ENCODE results near the gene AKAP13. TPM values are rescaled to one million over a fixed set of nuclear protein-coding genes. Genes with fewer than 3 reads are reported as not detected.

The AKAP13 gene
- total and polyA plus RNA-seq, 2 of the 13 experiments (the other 11 are each of a cell fraction or from before 2014, with no cell fraction given): 6.7 to 27.1 TPM

GRCh38 chr15:85443593-85444087 lies 63.2 kb downstream of the AKAP13 start (continued):
- TF ChIP-seq, protein P1, sequence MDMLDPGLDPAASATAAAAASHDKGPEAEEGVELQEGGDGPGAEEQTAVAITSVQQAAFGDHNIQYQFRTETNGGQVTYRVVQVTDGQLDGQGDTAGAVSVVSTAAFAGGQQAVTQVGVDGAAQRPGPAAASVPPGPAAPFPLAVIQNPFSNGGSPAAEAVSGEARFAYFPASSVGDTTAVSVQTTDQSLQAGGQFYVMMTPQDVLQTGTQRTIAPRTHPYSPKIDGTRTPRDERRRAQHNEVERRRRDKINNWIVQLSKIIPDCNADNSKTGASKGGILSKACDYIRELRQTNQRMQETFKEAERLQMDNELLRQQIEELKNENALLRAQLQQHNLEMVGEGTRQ (IDR thresholded peaks at IDR 0.05; ENCODE audit: low read depth, low read length): no peak
- TF ChIP-seq, protein P1 (CRISPR knock-in tag; IDR thresholded peaks at IDR 0.05; ENCODE audit: borderline replicate concordance): no peak
- TF ChIP-seq ZBTB43 (CRISPR knock-in tag; conservative IDR thresholded peaks at IDR 0.05): no peak
- TF ChIP-seq TP53 (CRISPR knock-in tag; conservative IDR thresholded peaks at IDR 0.05): no peak
- no peak for TF ChIP-seq SRSF4 (IDR thresholded peaks at IDR 0.05; ENCODE audit: low read depth, low read length, poor library complexity, severe bottlenecking)
- no peak for TF ChIP-seq ZFP36L1 (CRISPR knock-in tag; IDR thresholded peaks at IDR 0.05)
- 0 out of 2 replicates have a peak, but pooled peaks have one; percentile 29 for TF ChIP-seq ERF (CRISPR knock-in tag; IDR thresholded peaks at IDR 0.05)
- TF ChIP-seq, protein P2, sequence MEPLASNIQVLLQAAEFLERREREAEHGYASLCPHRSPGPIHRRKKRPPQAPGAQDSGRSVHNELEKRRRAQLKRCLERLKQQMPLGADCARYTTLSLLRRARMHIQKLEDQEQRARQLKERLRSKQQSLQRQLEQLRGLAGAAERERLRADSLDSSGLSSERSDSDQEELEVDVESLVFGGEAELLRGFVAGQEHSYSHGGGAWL (CRISPR knock-in tag; IDR thresholded peaks at IDR 0.05): no peak
- TF ChIP-seq, protein P3, sequence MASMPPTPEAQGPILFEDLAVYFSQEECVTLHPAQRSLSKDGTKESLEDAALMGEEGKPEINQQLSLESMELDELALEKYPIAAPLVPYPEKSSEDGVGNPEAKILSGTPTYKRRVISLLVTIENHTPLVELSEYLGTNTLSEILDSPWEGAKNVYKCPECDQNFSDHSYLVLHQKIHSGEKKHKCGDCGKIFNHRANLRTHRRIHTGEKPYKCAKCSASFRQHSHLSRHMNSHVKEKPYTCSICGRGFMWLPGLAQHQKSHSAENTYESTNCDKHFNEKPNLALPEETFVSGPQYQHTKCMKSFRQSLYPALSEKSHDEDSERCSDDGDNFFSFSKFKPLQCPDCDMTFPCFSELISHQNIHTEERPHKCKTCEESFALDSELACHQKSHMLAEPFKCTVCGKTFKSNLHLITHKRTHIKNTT (CRISPR knock-in tag; IDR thresholded peaks at IDR 0.05): no peak
- TF ChIP-seq EHMT2 (IDR thresholded peaks at IDR 0.05; ENCODE audit: borderline replicate concordance, low read depth, low read length): no peak
- no peak for TF ChIP-seq ZNF562 (CRISPR knock-in tag; IDR thresholded peaks at IDR 0.05; ENCODE audit: borderline replicate concordance)
- TF ChIP-seq SUZ12 (IDR thresholded peaks at IDR 0.05; ENCODE audit: low read depth, low read length): no peak
- no peak for TF ChIP-seq ZC3H4 (CRISPR knock-in tag; IDR thresholded peaks at IDR 0.05; ENCODE audit: borderline replicate concordance)
- no peak for TF ChIP-seq ZNF577 (CRISPR knock-in tag; IDR thresholded peaks at IDR 0.05; ENCODE audit: borderline replicate concordance, low read depth)
- TF ChIP-seq KAT2B (IDR thresholded peaks at IDR 0.05; ENCODE audit: borderline replicate concordance, low read depth, low read length): no peak
- no peak for TF ChIP-seq MXD1 (CRISPR knock-in tag; IDR thresholded peaks at IDR 0.05)
- TF ChIP-seq, protein P4, sequence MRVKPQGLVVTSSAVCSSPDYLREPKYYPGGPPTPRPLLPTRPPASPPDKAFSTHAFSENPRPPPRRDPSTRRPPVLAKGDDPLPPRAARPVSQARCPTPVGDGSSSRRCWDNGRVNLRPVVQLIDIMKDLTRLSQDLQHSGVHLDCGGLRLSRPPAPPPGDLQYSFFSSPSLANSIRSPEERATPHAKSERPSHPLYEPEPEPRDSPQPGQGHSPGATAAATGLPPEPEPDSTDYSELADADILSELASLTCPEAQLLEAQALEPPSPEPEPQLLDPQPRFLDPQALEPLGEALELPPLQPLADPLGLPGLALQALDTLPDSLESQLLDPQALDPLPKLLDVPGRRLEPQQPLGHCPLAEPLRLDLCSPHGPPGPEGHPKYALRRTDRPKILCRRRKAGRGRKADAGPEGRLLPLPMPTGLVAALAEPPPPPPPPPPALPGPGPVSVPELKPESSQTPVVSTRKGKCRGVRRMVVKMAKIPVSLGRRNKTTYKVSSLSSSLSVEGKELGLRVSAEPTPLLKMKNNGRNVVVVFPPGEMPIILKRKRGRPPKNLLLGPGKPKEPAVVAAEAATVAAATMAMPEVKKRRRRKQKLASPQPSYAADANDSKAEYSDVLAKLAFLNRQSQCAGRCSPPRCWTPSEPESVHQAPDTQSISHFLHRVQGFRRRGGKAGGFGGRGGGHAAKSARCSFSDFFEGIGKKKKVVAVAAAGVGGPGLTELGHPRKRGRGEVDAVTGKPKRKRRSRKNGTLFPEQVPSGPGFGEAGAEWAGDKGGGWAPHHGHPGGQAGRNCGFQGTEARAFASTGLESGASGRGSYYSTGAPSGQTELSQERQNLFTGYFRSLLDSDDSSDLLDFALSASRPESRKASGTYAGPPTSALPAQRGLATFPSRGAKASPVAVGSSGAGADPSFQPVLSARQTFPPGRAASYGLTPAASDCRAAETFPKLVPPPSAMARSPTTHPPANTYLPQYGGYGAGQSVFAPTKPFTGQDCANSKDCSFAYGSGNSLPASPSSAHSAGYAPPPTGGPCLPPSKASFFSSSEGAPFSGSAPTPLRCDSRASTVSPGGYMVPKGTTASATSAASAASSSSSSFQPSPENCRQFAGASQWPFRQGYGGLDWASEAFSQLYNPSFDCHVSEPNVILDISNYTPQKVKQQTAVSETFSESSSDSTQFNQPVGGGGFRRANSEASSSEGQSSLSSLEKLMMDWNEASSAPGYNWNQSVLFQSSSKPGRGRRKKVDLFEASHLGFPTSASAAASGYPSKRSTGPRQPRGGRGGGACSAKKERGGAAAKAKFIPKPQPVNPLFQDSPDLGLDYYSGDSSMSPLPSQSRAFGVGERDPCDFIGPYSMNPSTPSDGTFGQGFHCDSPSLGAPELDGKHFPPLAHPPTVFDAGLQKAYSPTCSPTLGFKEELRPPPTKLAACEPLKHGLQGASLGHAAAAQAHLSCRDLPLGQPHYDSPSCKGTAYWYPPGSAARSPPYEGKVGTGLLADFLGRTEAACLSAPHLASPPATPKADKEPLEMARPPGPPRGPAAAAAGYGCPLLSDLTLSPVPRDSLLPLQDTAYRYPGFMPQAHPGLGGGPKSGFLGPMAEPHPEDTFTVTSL (CRISPR knock-in tag; IDR thresholded peaks at IDR 0.05; ENCODE audit: borderline replicate concordance): no peak; the same call in 1 of the 2 replicates
- no peak for TF ChIP-seq KMT2A (CRISPR knock-in tag; IDR thresholded peaks at IDR 0.05)
- no peak for TF ChIP-seq ZNF713 (CRISPR knock-in tag; IDR thresholded peaks at IDR 0.05)
